ENCODE results near the gene MMP7. TPM values are rescaled to one million over a fixed set of nuclear protein-coding genes. Genes with fewer than 3 reads are reported as not detected.

Gene MMP7
- total RNA-seq, 4 donors from 2014 or later: 1.2 TPM; not detected in 3

- Histone ChIP-seq H3K4me1 (peaks cover 0 to 3% of the 10 kb centered on the region in 2 donors), H3K9me3 (no peaks in the 10 kb centered on the region), H3K27ac (no peak overlapping the region), H3K27me3 (no peaks in the 10 kb centered on the region), H3K36me3 (no peaks in the 10 kb centered on the region), H3K4me3 (replicated peaks in 1 of 3) (no peak overlapping the region)
- DNase-seq: no peak
- no peak for TF ChIP-seq CTCF (IDR thresholded peaks at IDR 0.05)
- TF ChIP-seq POLR2A (IDR thresholded peaks at IDR 0.05): no peak
- WGBS, 2 donors: 90 to 96% methylated on average over 2 of the region's 2 CpGs
- intact Hi-C loops (cut with DNase I): no loop called here
Observed at GRCh38 chr11:102486584-102486983, 44.0 kb downstream of the MMP7 start.

GRCh38 chr11:102485095-102485722 is 45.3 kb downstream of the MMP7 start:
- Histone ChIP-seq H3K36me3 (no peaks in the 10 kb centered on the region), H3K4me3 (replicated peaks in 1 of 3) (no peak overlapping the region), H3K9me3 (no peaks in the 10 kb centered on the region), H3K4me1 (peaks cover 0 to 3% of the 10 kb centered on the region in 2 donors), H3K27ac (no peak overlapping the region), H3K27me3 (no peaks in the 10 kb centered on the region)
- 91 to 98% methylated on average over 2 of the region's 2 CpGs for WGBS, 2 donors
- TF ChIP-seq POLR2A (IDR thresholded peaks at IDR 0.05): no peak
- no peak for TF ChIP-seq CTCF (IDR thresholded peaks at IDR 0.05)
- intact Hi-C loops (cut with DNase I): no loop called here
- no peak for DNase-seq

- no peak for TF ChIP-seq POLR2A (IDR thresholded peaks at IDR 0.05)
- Histone ChIP-seq H3K9me3 (no peaks in the 10 kb centered on the region), H3K27me3 (no peaks in the 10 kb centered on the region), H3K27ac (no peak overlapping the region), H3K4me1 (no peaks in the 10 kb centered on the region), H3K4me3 (replicated peaks in 1 of 3) (no peak overlapping the region), H3K36me3 (no peaks in the 10 kb centered on the region)
- WGBS, 2 donors: 64 to 65% methylated on average over 3 of the region's 3 CpGs
- intact Hi-C loops (cut with DNase I): no loop called here
- DNase-seq: no peak
Observed at GRCh38 chr11:102482433-102482832, 48.1 kb downstream of the MMP7 start.

- Histone ChIP-seq H3K27me3 (no peaks in the 10 kb centered on the region), H3K36me3 (no peaks in the 10 kb centered on the region), H3K4me1 (peaks cover 5 to 16% of the 10 kb centered on the region in 2 donors), H3K4me3 (replicated peaks in 1 of 3) (no peak overlapping the region), H3K27ac (no peak overlapping the region), H3K9me3 (no peaks in the 10 kb centered on the region)
- no peak for TF ChIP-seq POLR2A (IDR thresholded peaks at IDR 0.05)
- no peak for TF ChIP-seq CTCF (IDR thresholded peaks at IDR 0.05)
- no peak for DNase-seq
- intact Hi-C loops (cut with DNase I): no loop called here
- 95 to 96% methylated on average over 2 of the region's 2 CpGs for WGBS, 2 donors
Observed at GRCh38 chr11:102479733-102480132, 50.8 kb downstream of the MMP7 start.

GRCh38 chr11:102478673-102479299 is 51.8 kb downstream of the MMP7 start:
- H3K27me3 ChIP-seq: no peaks in the 10 kb centered on the region
- 92 to 97% methylated on average over 1 of the region's 1 CpG for WGBS, 2 donors
- H3K27ac ChIP-seq: no peak overlapping the region
- H3K4me1 ChIP-seq: peaks cover 15 to 25% of the 10 kb centered on the region in 2 donors
- DNase-seq: no peak
- no peak overlapping the region for H3K4me3 ChIP-seq (replicated peaks in 1 of 3)
- no peak for TF ChIP-seq POLR2A (IDR thresholded peaks at IDR 0.05)
- no peak for TF ChIP-seq CTCF (IDR thresholded peaks at IDR 0.05)
- H3K36me3 ChIP-seq: no peaks in the 10 kb centered on the region
- intact Hi-C loops (cut with DNase I): no loop called here
- no peaks in the 10 kb centered on the region for H3K9me3 ChIP-seq

Measured in thyroid gland (tissue), 4 donors.